PC-3 (cell line): Measurements from ENCODE around the gene SLC38A2. TPM values are rescaled to one million over a fixed set of nuclear protein-coding genes. Genes with fewer than 3 reads are reported as not detected.

ENCODE experiments used
- ATAC-seq: fragments of 200-7000 bp; cut with Tn5 transposase; 2 replicates; pipeline ENCODE4 v1.9.1; 2020; ENCODE audit warnings: mild to moderate bottlenecking, moderate library complexity
- BruUV-seq: library from RNA; stranded (reverse); fragments of 400-500 nt; replicated peaks from 2 replicates; lab custom pipeline; 2021; lab: Mats Ljungman, UMichigan
- CTCF ChIA-PET: fragments of 300-600 bp; sonication (Branson Sonifier 250); formaldehyde crosslinking; loops from one replicate; lab custom pipeline; 2022; ENCODE audit warnings: antibody characterized with exemption; lab: Charles Lee
- POLR2A ChIA-PET: fragments of 300-600 bp; sonication (Branson Sonifier 250); formaldehyde crosslinking; loops from one replicate; lab custom pipeline; 2022; ENCODE audit warnings: antibody characterized with exemption; ENCODE audit not compliant: unreplicated experiment; lab: Charles Lee
- DNase-seq: peaks from one replicate; pipeline ENCODE4 v3.0.0-alpha.2; 2015
- H2AFZ ChIP-seq: fragments of 300-600 bp; sonication (generic); 2 replicates; pipeline ENCODE4 v1.6.0; 2016; ENCODE audit warnings: antibody characterized with exemption, low read length
- H3F3A ChIP-seq: fragments of 300-600 bp; sonication (generic); one replicate; pipeline ENCODE4 v1.6.0; 2017; ENCODE audit warnings: antibody characterized with exemption, low read length, control low read depth, mild to moderate bottlenecking; ENCODE audit not compliant: unreplicated experiment
- H3K27ac ChIP-seq: fragments of 300-600 bp; sonication (generic); 2 replicates; pipeline ENCODE4 v1.5.1; 2016; ENCODE audit warnings: mild to moderate bottlenecking, low read length
- H3K27me3 ChIP-seq: fragments of 300-600 bp; sonication (generic); 2 replicates; pipeline ENCODE4 v1.6.1; 2016; ENCODE audit warnings: low read length, mixed read lengths
- H3K36me3 ChIP-seq: fragments of 300-600 bp; sonication (generic); 2 replicates; pipeline ENCODE4 v1.6.1; 2016; ENCODE audit warnings: low read depth, mixed run types, low read length, mixed read lengths
- H3K4me1 ChIP-seq: fragments of 300-600 bp; sonication (generic); 2 replicates; pipeline ENCODE4 v1.5.1; 2016; ENCODE audit warnings: low read length; ENCODE audit not compliant: insufficient read depth
- H3K4me2 ChIP-seq: fragments of 300-600 bp; sonication (generic); 2 replicates; pipeline ENCODE4 v1.6.0; 2016; ENCODE audit warnings: low read length
- H3K4me3 ChIP-seq: fragments of 300-600 bp; sonication (generic); 2 replicates; pipeline ENCODE4 v1.5.1; 2016; ENCODE audit warnings: mild to moderate bottlenecking, low read length, mixed read lengths
- H3K79me2 ChIP-seq: fragments of 300-600 bp; sonication (generic); 2 replicates; pipeline ENCODE4 v1.6.1; 2017; ENCODE audit warnings: low read length, mixed read lengths
- H3K9ac ChIP-seq: fragments of 300-600 bp; sonication (generic); 2 replicates; pipeline ENCODE4 v1.6.0; 2016; ENCODE audit warnings: mild to moderate bottlenecking, low read length
- H3K9me2 ChIP-seq: fragments of 300-600 bp; sonication (generic); replicated peaks from 2 replicates; pipeline ENCODE4 v1.6.1; 2016; ENCODE audit warnings: mixed run types, low read length, mixed read lengths
- H3K9me3 ChIP-seq: fragments of 300-600 bp; sonication (generic); 2 replicates; pipeline ENCODE4 v1.6.1; 2016; ENCODE audit warnings: low read length, mixed read lengths
- H4K20me1 ChIP-seq: fragments of 300-600 bp; sonication (generic); 2 replicates; pipeline ENCODE4 v1.6.1; 2016; ENCODE audit warnings: low read length, mixed read lengths
- CTCF ChIP-seq: fragments of 300-600 bp; sonication (generic); conservative IDR thresholded peaks from 2 replicates; pipeline ENCODE4 v1.5.1; 2017; ENCODE audit warnings: antibody characterized with exemption, low read depth, mild to moderate bottlenecking, low read length
- EZH2 ChIP-seq: fragments of 300-600 bp; sonication (generic); IDR thresholded peaks from one replicate; pipeline ENCODE4 v1.6.1; 2017; ENCODE audit warnings: antibody characterized with exemption, mild to moderate bottlenecking, low read length; ENCODE audit not compliant: unreplicated experiment
- EZH2phosphoT487 ChIP-seq: fragments of 300-600 bp; sonication (generic); IDR thresholded peaks from 2 replicates; pipeline ENCODE4 v1.6.1; 2018; ENCODE audit warnings: mild to moderate bottlenecking, antibody characterized with exemption, low read length, borderline replicate concordance
- intact Hi-C: fragments of 100-400 bp; cut with micrococcal nuclease; formaldehyde crosslinking; loops from 2 replicates; pipeline ENCODE4 v1.9.0; 2023
- total RNA-seq: library from RNA; depleted of rRNA; stranded (reverse); fragments of >200 nt; gene quantifications from 2 replicates; pipeline ENCODE4 v1.2.3, GENCODE V29; 2014; rRNA removed

The SLC38A2 gene
- total RNA-seq, 1 experiment from 2014 or later, result 214 TPM

GRCh38 chr12:46320731-46321130, 51.8 kb downstream of the SLC38A2 start:
- TF ChIP-seq CTCF (no peak), EZH2phosphoT487 (no peak), EZH2 (no peak)
- CTCF ChIA-PET, result no interaction called here
- BruUV-seq, result no TSS peak

GRCh38 chr12:46318037-46318436, 54.5 kb downstream of the SLC38A2 start:
- H4K20me1 ChIP-seq, result no peaks in the 10 kb centered on the region
- ChIA-PET CTCF (no interaction called here), POLR2A (no interaction called here)
- no peak overlapping the region for H2AFZ ChIP-seq
- intact Hi-C loops, result no loop called here
- DNase-seq, result no peak
- H3K4me2 ChIP-seq, result no peak overlapping the region
- no peaks in the 10 kb centered on the region for H3K27me3 ChIP-seq
- no peak overlapping the region for H3K27ac ChIP-seq
- H3K9me2 ChIP-seq, result no peaks in the 10 kb centered on the region
- TF ChIP-seq CTCF (no peak), EZH2phosphoT487 (no peak), EZH2 (no peak)
- peaks cover 14% of the 10 kb centered on the region; the same call in 1 of the 2 replicates for H3K9me3 ChIP-seq
- H3K4me1 ChIP-seq, result no peaks in the 10 kb centered on the region
- ATAC-seq, result no peak
- no peaks in the 10 kb centered on the region for H3K79me2 ChIP-seq
- H3K9ac ChIP-seq, result no peak overlapping the region
- no peak overlapping the region for H3K4me3 ChIP-seq
- no TSS peak for BruUV-seq
- no peaks in the 10 kb centered on the region for H3F3A ChIP-seq
- H3K36me3 ChIP-seq, result no peaks in the 10 kb centered on the region

More at GRCh38 chr12:46320731-46321130, 51.8 kb downstream of the SLC38A2 start:
- ATAC-seq, result no peak
- no peaks in the 10 kb centered on the region for H3F3A ChIP-seq
- H3K4me2 ChIP-seq, result no peak overlapping the region
- H2AFZ ChIP-seq, result no peak overlapping the region
- H3K4me1 ChIP-seq, result no peaks in the 10 kb centered on the region
- intact Hi-C loops, result no loop called here
- H3K9ac ChIP-seq, result no peak overlapping the region
- H3K36me3 ChIP-seq, result no peaks in the 10 kb centered on the region
- no peak overlapping the region for H3K27ac ChIP-seq
- H3K9me2 ChIP-seq, result no peaks in the 10 kb centered on the region
- no peaks in the 10 kb centered on the region for H4K20me1 ChIP-seq
- H3K9me3 ChIP-seq, result peaks cover 8% of the 10 kb centered on the region; the same call in 1 of the 2 replicates
- POLR2A ChIA-PET, result no interaction called here
- no peak for DNase-seq
- no peak overlapping the region for H3K4me3 ChIP-seq
- no peaks in the 10 kb centered on the region for H3K79me2 ChIP-seq
- no peaks in the 10 kb centered on the region for H3K27me3 ChIP-seq

Other genes starting within 250 kb of the SLC38A2 start
- 101 and 107 TPM in 2 replicates for gene SLC38A1, start 103.7 kb downstream of the SLC38A2 start, total RNA-seq